PFSK-1 (cell line): ENCODE data around the gene RAD51B.

Experiments
- FOXP2 ChIP-seq: optimal IDR thresholded peaks from 2 replicates; pipeline ENCODE3; 2011; ENCODE audit warnings: borderline replicate concordance, control low read depth, inconsistent platforms; ENCODE audit not compliant: insufficient read depth; ENCODE audit errors: extremely low read length, extremely low read depth
- POLR2AphosphoS5 ChIP-seq: IDR thresholded peaks from 2 replicates; pipeline ENCODE4 v1.6.1; 2012; ENCODE audit warnings: low read depth, mild to moderate bottlenecking, control low read depth, low read length, moderate library complexity
- REST ChIP-seq, 2 experiments: IDR thresholded peaks; 2 replicates each; pipeline versions ENCODE4 v1.6.1 to v1.8.0; 2011 to 2012; ENCODE audit warnings: low read depth in 2 of 2, low read length in 2 of 2, control low read depth in 1 of 2, inconsistent platforms in 1 of 2, mild to moderate bottlenecking in 1 of 2, moderate library complexity in 1 of 2; ENCODE audit not compliant: insufficient read depth in 1 of 2
- SIN3A ChIP-seq: IDR thresholded peaks from 2 replicates; pipeline ENCODE4 v1.6.1; 2012; ENCODE audit warnings: mild to moderate bottlenecking, low read length, moderate library complexity, borderline replicate concordance; ENCODE audit not compliant: insufficient read depth
- TAF1 ChIP-seq: IDR thresholded peaks from 2 replicates; pipeline ENCODE4 v1.6.1; 2012; ENCODE audit warnings: low read length, control low read depth, borderline replicate concordance; ENCODE audit not compliant: insufficient read depth

Gene RAD51B

DNA sequence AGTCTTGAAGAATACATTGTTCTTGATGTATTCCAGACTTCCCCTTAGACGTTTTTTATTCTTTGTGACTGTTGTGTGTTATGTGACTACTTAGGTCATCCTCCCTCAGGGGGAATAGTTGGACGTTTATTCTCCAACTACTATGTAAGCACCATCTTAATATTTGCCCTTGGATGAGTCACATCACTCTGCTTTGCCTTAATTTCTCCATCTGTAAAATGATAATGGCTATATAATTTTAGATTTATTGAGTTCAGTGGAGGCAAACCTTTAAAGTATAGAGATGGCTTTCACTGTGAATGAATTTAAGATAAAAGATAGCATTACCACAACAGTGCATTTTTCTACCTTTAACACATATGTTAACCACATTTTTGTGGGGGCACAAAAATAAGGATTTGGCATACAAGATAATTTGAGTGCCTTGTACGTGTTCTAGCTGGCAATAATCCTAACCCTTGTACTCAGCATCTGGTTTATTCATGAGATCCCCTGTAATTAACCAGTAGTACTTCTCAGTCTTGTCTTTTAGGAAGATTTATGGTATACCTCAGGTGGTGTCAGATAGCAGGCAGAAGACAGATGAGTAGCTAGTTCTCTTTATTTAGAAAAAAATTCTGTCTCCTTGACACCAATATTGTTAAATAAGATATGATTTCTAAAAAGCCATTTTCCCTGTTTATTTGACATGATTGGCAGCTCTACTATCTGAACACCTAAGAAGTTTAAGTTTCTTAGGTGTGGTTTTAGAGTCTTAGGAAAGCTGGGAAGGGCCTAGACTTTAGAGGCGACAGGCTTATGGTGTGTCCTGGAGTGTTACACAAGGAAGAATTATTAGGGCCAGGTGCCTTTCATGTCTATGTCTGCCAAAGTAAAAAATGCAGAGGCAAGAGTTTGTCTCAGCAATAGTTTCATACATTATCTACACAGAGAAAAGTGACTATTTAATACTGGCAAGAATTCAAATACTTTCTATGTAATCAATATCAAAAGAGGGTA, 152.3 kb downstream of the RAD51B start:
- TF ChIP-seq TAF1: no peak
- TF ChIP-seq REST (IDR thresholded peaks at IDR 0.05; ENCODE audit: insufficient read depth in 1 of 2, low read depth in 2 of 2, low read length in 2 of 2): no peak
- no peak for TF ChIP-seq POLR2AphosphoS5
- no peak for TF ChIP-seq SIN3A
- no peak for TF ChIP-seq FOXP2

DNA sequence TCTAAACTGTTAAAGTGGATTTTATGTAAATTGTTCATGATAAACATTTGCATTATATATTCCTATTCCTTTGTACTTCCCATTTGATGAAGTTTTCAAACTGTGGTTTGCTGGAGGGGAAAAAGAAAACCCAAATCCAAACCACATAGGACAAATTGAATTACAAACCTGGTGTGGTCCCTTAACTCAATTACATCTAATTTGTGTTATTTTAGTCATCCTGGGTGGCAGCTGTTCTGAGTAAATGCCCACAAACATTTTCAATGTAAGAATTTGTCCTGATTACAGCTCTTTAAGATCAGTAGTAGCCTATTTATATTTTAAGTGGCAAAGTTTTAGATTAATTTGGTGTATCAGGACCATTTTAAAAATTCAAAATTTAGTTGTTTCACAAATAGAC, 153.9 kb downstream of the RAD51B start:
- TF ChIP-seq POLR2AphosphoS5: no peak
- no peak for TF ChIP-seq SIN3A
- TF ChIP-seq TAF1: no peak
- no peak for TF ChIP-seq REST (IDR thresholded peaks at IDR 0.05; ENCODE audit: insufficient read depth in 1 of 2, low read depth in 2 of 2, low read length in 2 of 2)
- TF ChIP-seq FOXP2: no peak

DNA sequence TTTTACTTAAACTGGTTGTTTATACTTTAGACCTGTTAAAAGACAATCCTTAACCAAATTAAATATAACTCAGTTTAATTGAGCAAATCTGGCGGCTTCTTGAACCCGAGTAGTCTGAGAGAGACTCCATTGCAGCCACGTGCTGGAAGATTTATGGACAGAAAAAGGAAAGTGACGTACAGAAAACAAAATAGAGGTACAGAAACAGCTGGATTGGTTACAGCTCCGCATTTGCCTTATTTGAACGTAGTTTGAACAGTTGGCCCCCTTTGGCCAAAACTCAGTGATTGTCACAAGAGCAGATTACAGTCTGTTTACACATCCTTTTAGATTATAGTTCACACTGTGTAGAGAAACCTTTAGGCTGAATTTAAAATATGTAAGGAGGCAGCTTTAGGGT, 155.9 kb downstream of the RAD51B start:
- no peak for TF ChIP-seq SIN3A

GRCh38 chr14:67977434-67978034, 158.0 kb downstream of the RAD51B start:
- TF ChIP-seq SIN3A: no peak
- no peak for TF ChIP-seq FOXP2
- TF ChIP-seq REST (IDR thresholded peaks at IDR 0.05; ENCODE audit: insufficient read depth in 1 of 2, low read depth in 2 of 2, low read length in 2 of 2): no peak

- TF ChIP-seq TAF1 (no peak), POLR2AphosphoS5 (no peak), SIN3A (no peak), REST (IDR thresholded peaks at IDR 0.05; ENCODE audit: insufficient read depth in 1 of 2, low read depth in 2 of 2, low read length in 2 of 2) (no peak), FOXP2 (no peak)
Measured at GRCh38 chr14:67978749-67979148, 159.2 kb downstream of the RAD51B start.
